Measurements from ENCODE around the gene MCF2. TPM values are rescaled to one million over a fixed set of nuclear protein-coding genes. Genes with fewer than 3 reads are reported as not detected.

Gene MCF2
- total and polyA plus RNA-seq, 2 of the 8 experiments (the other 6 are each of a cell fraction or from before 2014, with no cell fraction given), result 0.30 to 0.71 TPM

DNA sequence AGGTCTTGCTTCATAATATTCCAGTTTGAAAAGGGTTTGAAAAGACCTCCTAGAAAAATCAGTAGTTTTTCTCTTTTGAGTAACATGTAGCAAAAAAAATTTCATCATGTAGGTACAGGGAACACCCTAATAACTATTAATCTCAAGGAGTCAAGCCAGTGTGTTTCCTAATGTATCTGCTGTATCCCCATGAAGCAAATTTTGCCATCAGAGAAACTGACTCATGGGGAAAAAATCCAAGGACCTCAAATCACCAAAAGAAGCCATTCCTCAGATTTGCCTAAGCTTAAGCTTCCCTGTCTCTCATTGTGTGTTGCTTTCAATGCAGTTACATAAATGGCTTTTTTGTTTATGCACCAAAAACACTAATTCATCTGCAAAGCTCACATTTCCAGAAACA is 147.7 kb downstream of the MCF2 start (continued):
- TF ChIP-seq, protein P1, sequence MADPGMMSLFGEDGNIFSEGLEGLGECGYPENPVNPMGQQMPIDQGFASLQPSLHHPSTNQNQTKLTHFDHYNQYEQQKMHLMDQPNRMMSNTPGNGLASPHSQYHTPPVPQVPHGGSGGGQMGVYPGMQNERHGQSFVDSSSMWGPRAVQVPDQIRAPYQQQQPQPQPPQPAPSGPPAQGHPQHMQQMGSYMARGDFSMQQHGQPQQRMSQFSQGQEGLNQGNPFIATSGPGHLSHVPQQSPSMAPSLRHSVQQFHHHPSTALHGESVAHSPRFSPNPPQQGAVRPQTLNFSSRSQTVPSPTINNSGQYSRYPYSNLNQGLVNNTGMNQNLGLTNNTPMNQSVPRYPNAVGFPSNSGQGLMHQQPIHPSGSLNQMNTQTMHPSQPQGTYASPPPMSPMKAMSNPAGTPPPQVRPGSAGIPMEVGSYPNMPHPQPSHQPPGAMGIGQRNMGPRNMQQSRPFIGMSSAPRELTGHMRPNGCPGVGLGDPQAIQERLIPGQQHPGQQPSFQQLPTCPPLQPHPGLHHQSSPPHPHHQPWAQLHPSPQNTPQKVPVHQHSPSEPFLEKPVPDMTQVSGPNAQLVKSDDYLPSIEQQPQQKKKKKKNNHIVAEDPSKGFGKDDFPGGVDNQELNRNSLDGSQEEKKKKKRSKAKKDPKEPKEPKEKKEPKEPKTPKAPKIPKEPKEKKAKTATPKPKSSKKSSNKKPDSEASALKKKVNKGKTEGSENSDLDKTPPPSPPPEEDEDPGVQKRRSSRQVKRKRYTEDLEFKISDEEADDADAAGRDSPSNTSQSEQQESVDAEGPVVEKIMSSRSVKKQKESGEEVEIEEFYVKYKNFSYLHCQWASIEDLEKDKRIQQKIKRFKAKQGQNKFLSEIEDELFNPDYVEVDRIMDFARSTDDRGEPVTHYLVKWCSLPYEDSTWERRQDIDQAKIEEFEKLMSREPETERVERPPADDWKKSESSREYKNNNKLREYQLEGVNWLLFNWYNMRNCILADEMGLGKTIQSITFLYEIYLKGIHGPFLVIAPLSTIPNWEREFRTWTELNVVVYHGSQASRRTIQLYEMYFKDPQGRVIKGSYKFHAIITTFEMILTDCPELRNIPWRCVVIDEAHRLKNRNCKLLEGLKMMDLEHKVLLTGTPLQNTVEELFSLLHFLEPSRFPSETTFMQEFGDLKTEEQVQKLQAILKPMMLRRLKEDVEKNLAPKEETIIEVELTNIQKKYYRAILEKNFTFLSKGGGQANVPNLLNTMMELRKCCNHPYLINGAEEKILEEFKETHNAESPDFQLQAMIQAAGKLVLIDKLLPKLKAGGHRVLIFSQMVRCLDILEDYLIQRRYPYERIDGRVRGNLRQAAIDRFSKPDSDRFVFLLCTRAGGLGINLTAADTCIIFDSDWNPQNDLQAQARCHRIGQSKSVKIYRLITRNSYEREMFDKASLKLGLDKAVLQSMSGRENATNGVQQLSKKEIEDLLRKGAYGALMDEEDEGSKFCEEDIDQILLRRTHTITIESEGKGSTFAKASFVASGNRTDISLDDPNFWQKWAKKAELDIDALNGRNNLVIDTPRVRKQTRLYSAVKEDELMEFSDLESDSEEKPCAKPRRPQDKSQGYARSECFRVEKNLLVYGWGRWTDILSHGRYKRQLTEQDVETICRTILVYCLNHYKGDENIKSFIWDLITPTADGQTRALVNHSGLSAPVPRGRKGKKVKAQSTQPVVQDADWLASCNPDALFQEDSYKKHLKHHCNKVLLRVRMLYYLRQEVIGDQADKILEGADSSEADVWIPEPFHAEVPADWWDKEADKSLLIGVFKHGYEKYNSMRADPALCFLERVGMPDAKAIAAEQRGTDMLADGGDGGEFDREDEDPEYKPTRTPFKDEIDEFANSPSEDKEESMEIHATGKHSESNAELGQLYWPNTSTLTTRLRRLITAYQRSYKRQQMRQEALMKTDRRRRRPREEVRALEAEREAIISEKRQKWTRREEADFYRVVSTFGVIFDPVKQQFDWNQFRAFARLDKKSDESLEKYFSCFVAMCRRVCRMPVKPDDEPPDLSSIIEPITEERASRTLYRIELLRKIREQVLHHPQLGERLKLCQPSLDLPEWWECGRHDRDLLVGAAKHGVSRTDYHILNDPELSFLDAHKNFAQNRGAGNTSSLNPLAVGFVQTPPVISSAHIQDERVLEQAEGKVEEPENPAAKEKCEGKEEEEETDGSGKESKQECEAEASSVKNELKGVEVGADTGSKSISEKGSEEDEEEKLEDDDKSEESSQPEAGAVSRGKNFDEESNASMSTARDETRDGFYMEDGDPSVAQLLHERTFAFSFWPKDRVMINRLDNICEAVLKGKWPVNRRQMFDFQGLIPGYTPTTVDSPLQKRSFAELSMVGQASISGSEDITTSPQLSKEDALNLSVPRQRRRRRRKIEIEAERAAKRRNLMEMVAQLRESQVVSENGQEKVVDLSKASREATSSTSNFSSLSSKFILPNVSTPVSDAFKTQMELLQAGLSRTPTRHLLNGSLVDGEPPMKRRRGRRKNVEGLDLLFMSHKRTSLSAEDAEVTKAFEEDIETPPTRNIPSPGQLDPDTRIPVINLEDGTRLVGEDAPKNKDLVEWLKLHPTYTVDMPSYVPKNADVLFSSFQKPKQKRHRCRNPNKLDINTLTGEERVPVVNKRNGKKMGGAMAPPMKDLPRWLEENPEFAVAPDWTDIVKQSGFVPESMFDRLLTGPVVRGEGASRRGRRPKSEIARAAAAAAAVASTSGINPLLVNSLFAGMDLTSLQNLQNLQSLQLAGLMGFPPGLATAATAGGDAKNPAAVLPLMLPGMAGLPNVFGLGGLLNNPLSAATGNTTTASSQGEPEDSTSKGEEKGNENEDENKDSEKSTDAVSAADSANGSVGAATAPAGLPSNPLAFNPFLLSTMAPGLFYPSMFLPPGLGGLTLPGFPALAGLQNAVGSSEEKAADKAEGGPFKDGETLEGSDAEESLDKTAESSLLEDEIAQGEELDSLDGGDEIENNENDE (IDR thresholded peaks at IDR 0.05; ENCODE audit: insufficient replicate concordance, low read length), result no peak
- TF ChIP-seq CBX8 (IDR thresholded peaks at IDR 0.05; ENCODE audit: borderline replicate concordance, low read depth, low read length), result no peak
- TF ChIP-seq TCF12 (IDR thresholded peaks at IDR 0.05; ENCODE audit: low read depth, low read length), result no peak
- no peak for TF ChIP-seq RBBP5 (IDR thresholded peaks at IDR 0.05; ENCODE audit: borderline replicate concordance, low read depth, low read length)
- no peak for TF ChIP-seq JUN (IDR thresholded peaks at IDR 0.05; ENCODE audit: low read depth, low read length)
